HepG2 (cell line): ENCODE data around the gene PLXNA3. TPM values are rescaled to one million over a fixed set of nuclear protein-coding genes. Genes with fewer than 3 reads are reported as not detected.
A peak's percentile ranks its signal among the peaks of the same experiment; 100 is the strongest.

Source experiments
- ATF3 ChIP-seq: sonication (generic); formaldehyde crosslinking; IDR thresholded peaks from 2 replicates; pipeline ENCODE4 v1.4.0; 2020; ENCODE audit warnings: missing genetic modification reagents
- ETS1 ChIP-seq: sonication (generic); formaldehyde crosslinking; IDR thresholded peaks from 2 replicates; pipeline ENCODE4 v1.4.0; 2020; ENCODE audit warnings: missing genetic modification reagents
- FOXK2 ChIP-seq: fragments of 450-650 bp; IDR thresholded peaks from 2 replicates; pipeline ENCODE4 v1.6.1; 2016
- KDM5B ChIP-seq: sonication (generic); formaldehyde crosslinking; IDR thresholded peaks from 2 replicates; pipeline ENCODE4 v1.4.0; 2020; ENCODE audit warnings: missing genetic modification reagents, mild to moderate bottlenecking, borderline replicate concordance
- LBX2 ChIP-seq: sonication (generic); formaldehyde crosslinking; IDR thresholded peaks from 2 replicates; pipeline ENCODE4 v1.5.0; 2020; ENCODE audit warnings: missing genetic modification reagents, mild to moderate bottlenecking, borderline replicate concordance
- MAX ChIP-seq: IDR thresholded peaks from 2 replicates; pipeline ENCODE4 v1.6.1; 2012; ENCODE audit warnings: inconsistent platforms
- NFKB2 ChIP-seq: sonication (generic); formaldehyde crosslinking; IDR thresholded peaks from 2 replicates; pipeline ENCODE4 v1.4.0; 2020; ENCODE audit warnings: missing genetic modification reagents, borderline replicate concordance
- SAP130 ChIP-seq: IDR thresholded peaks from 2 replicates; pipeline ENCODE4 v1.6.1; 2016; ENCODE audit warnings: low read depth
- SMARCE1 ChIP-seq: fragments of 450-650 bp; IDR thresholded peaks from 2 replicates; pipeline ENCODE4 v1.6.1; 2017; ENCODE audit warnings: borderline replicate concordance
- SOX6 ChIP-seq, 2 experiments: fragments of 450-650 bp in 1 of 2; sonication (generic) in 1 of 2; formaldehyde crosslinking in 1 of 2; IDR thresholded peaks; 2 replicates each; pipeline versions ENCODE4 v1.4.0 to v1.6.1; 2017 to 2020; ENCODE audit warnings: antibody characterized with exemption in 1 of 2, mild to moderate bottlenecking in 1 of 2, missing genetic modification reagents in 1 of 2
- SRSF9 ChIP-seq: fragments of 200-400 bp; formaldehyde crosslinking; IDR thresholded peaks from 2 replicates; pipeline ENCODE4 v1.6.1; 2018; ENCODE audit warnings: borderline replicate concordance, mild to moderate bottlenecking, low read depth, low read length; ENCODE audit not compliant: insufficient read depth, poor library complexity, severe bottlenecking
- SSRP1 ChIP-seq: IDR thresholded peaks from 2 replicates; pipeline ENCODE4 v1.6.1; 2016; ENCODE audit warnings: control low read depth
- ZHX2 ChIP-seq, 2 experiments: sonication (generic) in 1 of 2; formaldehyde crosslinking in 1 of 2; IDR thresholded peaks; 2 replicates each; pipeline versions ENCODE4 v1.6.1 to v1.9.0; 2014 to 2022; ENCODE audit warnings: antibody characterized with exemption in 1 of 2, borderline replicate concordance in 1 of 2, inconsistent platforms in 1 of 2, low read depth in 1 of 2, missing genetic modification reagents in 1 of 2
- ZIK1 ChIP-seq: sonication (generic); formaldehyde crosslinking; IDR thresholded peaks from 2 replicates; pipeline ENCODE4 v1.5.0; 2020; ENCODE audit warnings: mild to moderate bottlenecking, low read depth, missing genetic modification reagents, borderline replicate concordance
- ZNF264 ChIP-seq: sonication (generic); formaldehyde crosslinking; IDR thresholded peaks from 2 replicates; pipeline ENCODE4 v1.4.0; 2020; ENCODE audit warnings: missing genetic modification reagents
- ZNF331 ChIP-seq: sonication (generic); formaldehyde crosslinking; IDR thresholded peaks from 2 replicates; pipeline ENCODE4 v1.4.0; 2020; ENCODE audit warnings: missing genetic modification reagents
- ZNF414 ChIP-seq: sonication (generic); formaldehyde crosslinking; IDR thresholded peaks from 2 replicates; pipeline ENCODE4 v1.5.0; 2020; ENCODE audit warnings: missing genetic modification reagents
- ZNF770 ChIP-seq: sonication (generic); formaldehyde crosslinking; IDR thresholded peaks from 2 replicates; pipeline ENCODE4 v1.5.0; 2020; ENCODE audit warnings: mild to moderate bottlenecking, missing genetic modification reagents
- ZSCAN30 ChIP-seq: sonication (generic); formaldehyde crosslinking; IDR thresholded peaks from 2 replicates; pipeline ENCODE4 v1.5.0; 2020; ENCODE audit warnings: mild to moderate bottlenecking, missing genetic modification reagents
- polyA plus RNA-seq, 8 experiments: library from polyadenylated mRNA; depleted of rRNA in 3 of 8; stranded (reverse) in 7 of 8; unstranded in 1 of 8; fragments of >200 nt; fragmentation: Illumina TruSeq in 4 of 8; extraction: Trizol in 4 of 8; gene quantifications; 2 replicates each; pipeline versions ENCODE4 v1.2.1 to v1.2.3, GENCODE V29; 2011 to 2016; ENCODE audit warnings: low read depth in 4 of 8, missing spikeins in 1 of 8, mixed read lengths in 1 of 8; ENCODE audit not compliant: insufficient read depth in 1 of 8
- total RNA-seq, 5 experiments: library from RNA; depleted of rRNA; stranded (reverse); fragments of >200 nt; fragmentation: Illumina TruSeq; extraction: Trizol; gene quantifications; 2 replicates each; pipeline ENCODE4 v1.2.3, GENCODE V29; 2016; ENCODE audit warnings: low read depth in 1 of 5

Gene PLXNA3
- total and polyA plus RNA-seq, 2 of the 13 experiments (the other 11 are each of a cell fraction or from before 2014, with no cell fraction given) = 5.8 to 20.6 TPM

GRCh38 chrX:154486052-154486395 is 27.9 kb downstream of the PLXNA3 start (continued):
- 0 out of 2 replicates have a peak, but pooled peaks have one; percentile 3 for TF ChIP-seq SAP130 (CRISPR knock-in tag)
- TF ChIP-seq MAX = peak; percentile 49
- TF ChIP-seq ZHX2 (IDR thresholded peaks at IDR 0.05; ENCODE audit: low read depth) = no peak
- TF ChIP-seq ZHX2 (CRISPR knock-in tag; IDR thresholded peaks at IDR 0.05; ENCODE audit: borderline replicate concordance) = 0 out of 2 replicates have a peak, but pooled peaks have one; percentile 34
- TF ChIP-seq ZNF770 = no peak
- no peak for TF ChIP-seq SRSF9
- TF ChIP-seq ATF3 = no peak
- no peak for TF ChIP-seq ZNF414
- TF ChIP-seq ZNF264 (CRISPR knock-in tag) = no peak
- peak; percentile 20; the same call in 1 of the 2 replicates for TF ChIP-seq KDM5B (CRISPR knock-in tag)
- TF ChIP-seq SOX6 (IDR thresholded peaks at IDR 0.05) = no peak
- no peak for TF ChIP-seq SOX6 (CRISPR knock-in tag; IDR thresholded peaks at IDR 0.05)
- peak; percentile 51; the same call in 1 of the 2 replicates for TF ChIP-seq LBX2
- TF ChIP-seq SMARCE1 = no peak
- 0 out of 2 replicates have a peak, but pooled peaks have one; percentile 40 for TF ChIP-seq ETS1 (CRISPR knock-in tag)
- no peak for TF ChIP-seq ZSCAN30 (CRISPR knock-in tag)
- no peak for TF ChIP-seq ZNF331
- TF ChIP-seq ZIK1 (CRISPR knock-in tag) = no peak
- no peak for TF ChIP-seq FOXK2
- 0 out of 2 replicates have a peak, but pooled peaks have one; percentile 26 for TF ChIP-seq NFKB2 (CRISPR knock-in tag)
- no peak for TF ChIP-seq SSRP1
